Panc1 (cell line): ENCODE data around the gene CDH16.

Experiments used
- POLR2AphosphoS5 ChIP-seq: IDR thresholded peaks from 2 replicates; pipeline ENCODE4 v1.6.1; 2012; ENCODE audit warnings: mild to moderate bottlenecking, low read depth, low read length, moderate library complexity
- SIN3A ChIP-seq: IDR thresholded peaks from 2 replicates; pipeline ENCODE4 v1.6.1; 2012; ENCODE audit warnings: low read depth, mild to moderate bottlenecking, low read length, moderate library complexity, borderline replicate concordance; ENCODE audit not compliant: insufficient read depth
- TCF7L2 ChIP-seq: IDR thresholded peaks from 2 replicates; pipeline ENCODE4 v1.6.1; 2011; ENCODE audit warnings: mild to moderate bottlenecking, low read depth, low read length, inconsistent platforms
- TF ChIP-seq, protein P1 (sequence below), 2 experiments: IDR thresholded peaks; 2 replicates each; pipeline ENCODE4 v1.6.1; 2011 to 2012; ENCODE audit warnings: low read depth in 2 of 2, control low read depth in 1 of 2, low read length in 1 of 2, mild to moderate bottlenecking in 1 of 2, moderate library complexity in 1 of 2; ENCODE audit not compliant: insufficient read depth in 1 of 2
- TF ChIP-seq, protein P2 (sequence below): fragments of 450-650 bp; IDR thresholded peaks from 2 replicates; pipeline ENCODE4 v1.5.1; 2017; ENCODE audit warnings: mild to moderate bottlenecking

DNA sequence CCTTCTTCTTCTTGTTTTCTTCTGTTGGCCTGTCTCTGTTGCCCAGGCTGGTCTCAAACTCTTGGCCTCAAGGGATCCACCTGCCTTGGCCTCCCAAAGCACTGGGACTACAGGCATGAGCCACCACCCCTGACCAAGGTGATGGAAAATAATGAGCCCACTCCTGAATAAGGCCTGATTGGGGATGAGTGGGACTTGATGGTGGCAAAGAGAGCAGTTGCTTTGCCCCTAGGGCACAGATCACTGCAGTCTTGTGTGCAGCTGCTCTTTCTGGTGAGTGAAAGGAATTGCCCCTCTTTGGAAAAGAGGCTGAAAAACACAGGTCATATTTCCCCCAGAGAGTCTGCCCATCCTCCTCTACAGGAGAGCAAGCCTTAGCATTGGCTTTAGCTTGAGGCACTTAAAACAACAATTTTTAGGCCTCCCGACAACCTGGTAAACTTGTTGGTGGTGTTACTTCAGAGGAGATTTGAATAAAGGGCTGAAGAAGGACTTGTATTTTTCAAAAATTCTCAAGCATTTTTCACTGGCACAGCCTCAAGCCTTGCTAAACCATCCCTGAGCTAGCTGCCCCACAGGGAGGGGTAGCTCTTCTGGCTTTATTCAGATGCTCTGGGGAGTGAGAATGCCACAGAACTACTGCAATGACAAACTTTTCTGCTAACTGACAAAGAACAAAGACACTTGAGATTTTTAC lies 44.5 kb downstream of the CDH16 start:
- TF ChIP-seq, protein P1, sequence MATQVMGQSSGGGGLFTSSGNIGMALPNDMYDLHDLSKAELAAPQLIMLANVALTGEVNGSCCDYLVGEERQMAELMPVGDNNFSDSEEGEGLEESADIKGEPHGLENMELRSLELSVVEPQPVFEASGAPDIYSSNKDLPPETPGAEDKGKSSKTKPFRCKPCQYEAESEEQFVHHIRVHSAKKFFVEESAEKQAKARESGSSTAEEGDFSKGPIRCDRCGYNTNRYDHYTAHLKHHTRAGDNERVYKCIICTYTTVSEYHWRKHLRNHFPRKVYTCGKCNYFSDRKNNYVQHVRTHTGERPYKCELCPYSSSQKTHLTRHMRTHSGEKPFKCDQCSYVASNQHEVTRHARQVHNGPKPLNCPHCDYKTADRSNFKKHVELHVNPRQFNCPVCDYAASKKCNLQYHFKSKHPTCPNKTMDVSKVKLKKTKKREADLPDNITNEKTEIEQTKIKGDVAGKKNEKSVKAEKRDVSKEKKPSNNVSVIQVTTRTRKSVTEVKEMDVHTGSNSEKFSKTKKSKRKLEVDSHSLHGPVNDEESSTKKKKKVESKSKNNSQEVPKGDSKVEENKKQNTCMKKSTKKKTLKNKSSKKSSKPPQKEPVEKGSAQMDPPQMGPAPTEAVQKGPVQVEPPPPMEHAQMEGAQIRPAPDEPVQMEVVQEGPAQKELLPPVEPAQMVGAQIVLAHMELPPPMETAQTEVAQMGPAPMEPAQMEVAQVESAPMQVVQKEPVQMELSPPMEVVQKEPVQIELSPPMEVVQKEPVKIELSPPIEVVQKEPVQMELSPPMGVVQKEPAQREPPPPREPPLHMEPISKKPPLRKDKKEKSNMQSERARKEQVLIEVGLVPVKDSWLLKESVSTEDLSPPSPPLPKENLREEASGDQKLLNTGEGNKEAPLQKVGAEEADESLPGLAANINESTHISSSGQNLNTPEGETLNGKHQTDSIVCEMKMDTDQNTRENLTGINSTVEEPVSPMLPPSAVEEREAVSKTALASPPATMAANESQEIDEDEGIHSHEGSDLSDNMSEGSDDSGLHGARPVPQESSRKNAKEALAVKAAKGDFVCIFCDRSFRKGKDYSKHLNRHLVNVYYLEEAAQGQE (IDR thresholded peaks at IDR 0.05; ENCODE audit: insufficient read depth in 1 of 2, low read depth in 2 of 2, low read length in 1 of 2) = no peak
- TF ChIP-seq, protein P2, sequence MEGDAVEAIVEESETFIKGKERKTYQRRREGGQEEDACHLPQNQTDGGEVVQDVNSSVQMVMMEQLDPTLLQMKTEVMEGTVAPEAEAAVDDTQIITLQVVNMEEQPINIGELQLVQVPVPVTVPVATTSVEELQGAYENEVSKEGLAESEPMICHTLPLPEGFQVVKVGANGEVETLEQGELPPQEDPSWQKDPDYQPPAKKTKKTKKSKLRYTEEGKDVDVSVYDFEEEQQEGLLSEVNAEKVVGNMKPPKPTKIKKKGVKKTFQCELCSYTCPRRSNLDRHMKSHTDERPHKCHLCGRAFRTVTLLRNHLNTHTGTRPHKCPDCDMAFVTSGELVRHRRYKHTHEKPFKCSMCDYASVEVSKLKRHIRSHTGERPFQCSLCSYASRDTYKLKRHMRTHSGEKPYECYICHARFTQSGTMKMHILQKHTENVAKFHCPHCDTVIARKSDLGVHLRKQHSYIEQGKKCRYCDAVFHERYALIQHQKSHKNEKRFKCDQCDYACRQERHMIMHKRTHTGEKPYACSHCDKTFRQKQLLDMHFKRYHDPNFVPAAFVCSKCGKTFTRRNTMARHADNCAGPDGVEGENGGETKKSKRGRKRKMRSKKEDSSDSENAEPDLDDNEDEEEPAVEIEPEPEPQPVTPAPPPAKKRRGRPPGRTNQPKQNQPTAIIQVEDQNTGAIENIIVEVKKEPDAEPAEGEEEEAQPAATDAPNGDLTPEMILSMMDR = no peak
- TF ChIP-seq POLR2AphosphoS5 (no peak), SIN3A (no peak), TCF7L2 (no peak)
